Measurements from ENCODE around the gene SLC25A3. TPM values are rescaled to one million over a fixed set of nuclear protein-coding genes. Genes with fewer than 3 reads are reported as not detected.

SLC25A3 gene
- total and polyA plus RNA-seq, 9 of the 15 experiments (the other 6 are each of a cell fraction or from before 2014, with no cell fraction given), result 264 to 766 (median 495) TPM

DNA sequence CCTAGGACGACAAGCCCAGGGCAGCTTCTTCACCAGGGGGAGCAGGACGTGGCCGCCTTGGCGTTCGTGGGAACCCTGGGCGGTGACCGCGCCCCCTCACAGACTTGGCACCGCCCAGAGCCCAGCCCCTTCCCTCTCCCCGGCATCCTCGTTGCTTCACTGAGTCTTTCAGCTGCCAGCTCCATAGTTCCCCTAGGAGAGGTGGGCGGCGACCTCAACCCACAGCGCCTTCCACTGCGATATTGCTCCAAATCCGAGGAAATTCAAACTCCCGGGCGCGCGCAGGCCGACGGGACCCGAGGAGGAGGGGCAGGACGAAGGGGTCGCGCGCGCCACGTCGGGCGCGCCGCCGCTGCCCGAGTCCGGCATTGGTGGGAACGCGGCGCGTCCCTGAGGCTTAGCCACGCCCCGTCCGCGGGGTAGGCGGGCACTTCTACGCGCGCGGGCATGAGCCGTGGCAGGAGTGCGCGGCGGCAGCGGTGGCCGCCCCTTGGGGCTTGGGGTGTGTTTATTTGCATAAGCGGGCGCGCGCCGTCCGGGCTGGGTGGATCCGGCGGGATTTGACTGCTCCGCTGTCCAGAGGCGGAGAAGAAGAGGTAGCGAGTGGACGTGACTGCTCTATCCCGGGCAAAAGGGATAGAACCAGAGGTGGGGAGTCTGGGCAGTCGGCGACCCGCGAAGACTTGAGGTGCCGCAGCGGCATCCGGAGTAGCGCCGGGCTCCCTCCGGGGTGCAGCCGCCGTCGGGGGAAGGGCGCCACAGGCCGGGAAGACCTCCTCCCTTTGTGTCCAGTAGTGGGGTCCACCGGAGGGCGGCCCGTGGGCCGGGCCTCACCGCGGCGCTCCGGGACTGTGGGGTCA lies 51.5 kb downstream of the SLC25A3 start, which contains the start of the genes APAF1 and IKBIP (continued):
- TF ChIP-seq HNRNPK (IDR thresholded peaks at IDR 0.05; ENCODE audit: low read depth, low read length, poor library complexity, severe bottlenecking) (no peak), XRCC4 (IDR thresholded peaks at IDR 0.05; ENCODE audit: extremely low read depth, insufficient read depth, insufficient read length) (no peak), ZNF184 (CRISPR knock-in tag; IDR thresholded peaks at IDR 0.05) (no peak), MTA1 (IDR thresholded peaks at IDR 0.05; ENCODE audit: borderline replicate concordance) (no peak), MECOM (CRISPR knock-in tag; IDR thresholded peaks at IDR 0.05) (no peak), SRF (CRISPR knock-in tag; IDR thresholded peaks at IDR 0.05) (no peak), ZNF212 (CRISPR knock-in tag; IDR thresholded peaks at IDR 0.05) (no peak), ZNF217 (CRISPR knock-in tag; IDR thresholded peaks at IDR 0.05) (no peak), IRF2 (CRISPR knock-in tag; IDR thresholded peaks at IDR 0.05) (no peak), CCAR2 (IDR thresholded peaks at IDR 0.05; ENCODE audit: low read depth, low read length) (no peak), ZNF445 (CRISPR knock-in tag; IDR thresholded peaks at IDR 0.05; ENCODE audit: low read depth) (no peak), ZC3H11A (IDR thresholded peaks at IDR 0.05; ENCODE audit: low read depth, low read length) (no peak)
- TF ChIP-seq, protein P1, sequence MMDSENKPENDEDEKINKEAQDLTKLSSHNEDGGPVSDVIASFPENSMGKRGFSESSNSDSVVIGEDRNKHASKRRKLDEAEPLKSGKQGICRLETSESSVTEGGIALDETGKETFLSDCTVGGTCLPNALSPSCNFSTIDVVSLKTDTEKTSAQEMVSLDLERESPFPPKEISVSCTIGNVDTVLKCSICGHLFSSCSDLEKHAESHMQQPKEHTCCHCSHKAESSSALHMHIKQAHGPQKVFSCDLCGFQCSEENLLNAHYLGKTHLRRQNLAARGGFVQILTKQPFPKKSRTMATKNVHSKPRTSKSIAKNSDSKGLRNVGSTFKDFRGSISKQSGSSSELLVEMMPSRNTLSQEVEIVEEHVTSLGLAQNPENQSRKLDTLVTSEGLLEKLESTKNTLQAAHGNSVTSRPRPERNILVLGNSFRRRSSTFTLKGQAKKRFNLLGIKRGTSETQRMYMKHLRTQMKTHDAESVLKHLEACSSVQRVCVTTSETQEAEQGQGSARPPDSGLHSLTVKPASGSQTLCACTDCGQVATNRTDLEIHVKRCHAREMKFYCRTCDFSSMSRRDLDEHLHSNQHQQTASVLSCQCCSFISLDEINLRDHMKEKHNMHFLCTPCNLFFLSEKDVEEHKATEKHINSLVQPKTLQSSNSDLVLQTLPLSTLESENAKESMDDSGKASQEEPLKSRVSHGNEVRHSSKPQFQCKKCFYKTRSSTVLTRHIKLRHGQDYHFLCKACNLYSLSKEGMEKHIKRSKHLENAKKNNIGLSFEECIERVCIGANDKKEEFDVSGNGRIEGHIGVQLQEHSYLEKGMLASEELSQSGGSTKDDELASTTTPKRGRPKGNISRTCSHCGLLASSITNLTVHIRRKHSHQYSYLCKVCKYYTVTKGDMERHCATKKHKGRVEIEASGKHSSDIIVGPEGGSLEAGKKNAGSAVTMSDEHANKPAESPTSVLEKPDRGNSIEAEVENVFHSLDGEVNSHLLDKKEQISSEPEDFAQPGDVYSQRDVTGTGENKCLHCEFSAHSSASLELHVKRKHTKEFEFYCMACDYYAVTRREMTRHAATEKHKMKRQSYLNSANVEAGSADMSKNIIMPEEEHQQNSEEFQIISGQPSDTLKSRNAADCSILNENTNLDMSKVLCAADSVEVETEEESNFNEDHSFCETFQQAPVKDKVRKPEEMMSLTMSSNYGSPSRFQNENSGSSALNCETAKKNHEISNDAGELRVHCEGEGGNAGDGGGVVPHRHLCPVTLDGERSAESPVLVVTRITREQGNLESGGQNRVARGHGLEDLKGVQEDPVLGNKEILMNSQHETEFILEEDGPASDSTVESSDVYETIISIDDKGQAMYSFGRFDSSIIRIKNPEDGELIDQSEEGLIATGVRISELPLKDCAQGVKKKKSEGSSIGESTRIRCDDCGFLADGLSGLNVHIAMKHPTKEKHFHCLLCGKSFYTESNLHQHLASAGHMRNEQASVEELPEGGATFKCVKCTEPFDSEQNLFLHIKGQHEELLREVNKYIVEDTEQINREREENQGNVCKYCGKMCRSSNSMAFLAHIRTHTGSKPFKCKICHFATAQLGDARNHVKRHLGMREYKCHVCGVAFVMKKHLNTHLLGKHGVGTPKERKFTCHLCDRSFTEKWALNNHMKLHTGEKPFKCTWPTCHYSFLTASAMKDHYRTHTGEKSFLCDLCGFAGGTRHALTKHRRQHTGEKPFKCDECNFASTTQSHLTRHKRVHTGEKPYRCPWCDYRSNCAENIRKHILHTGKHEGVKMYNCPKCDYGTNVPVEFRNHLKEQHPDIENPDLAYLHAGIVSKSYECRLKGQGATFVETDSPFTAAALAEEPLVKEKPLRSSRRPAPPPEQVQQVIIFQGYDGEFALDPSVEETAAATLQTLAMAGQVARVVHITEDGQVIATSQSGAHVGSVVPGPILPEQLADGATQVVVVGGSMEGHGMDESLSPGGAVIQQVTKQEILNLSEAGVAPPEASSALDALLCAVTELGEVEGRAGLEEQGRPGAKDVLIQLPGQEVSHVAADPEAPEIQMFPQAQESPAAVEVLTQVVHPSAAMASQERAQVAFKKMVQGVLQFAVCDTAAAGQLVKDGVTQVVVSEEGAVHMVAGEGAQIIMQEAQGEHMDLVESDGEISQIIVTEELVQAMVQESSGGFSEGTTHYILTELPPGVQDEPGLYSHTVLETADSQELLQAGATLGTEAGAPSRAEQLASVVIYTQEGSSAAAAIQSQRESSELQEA (IDR thresholded peaks at IDR 0.05; ENCODE audit: low read depth), result no peak
- TF ChIP-seq, protein P2, sequence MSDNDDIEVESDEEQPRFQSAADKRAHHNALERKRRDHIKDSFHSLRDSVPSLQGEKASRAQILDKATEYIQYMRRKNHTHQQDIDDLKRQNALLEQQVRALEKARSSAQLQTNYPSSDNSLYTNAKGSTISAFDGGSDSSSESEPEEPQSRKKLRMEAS (CRISPR knock-in tag; IDR thresholded peaks at IDR 0.05), result no peak; the same call in 1 of the 2 replicates
- TF ChIP-seq, protein P3, sequence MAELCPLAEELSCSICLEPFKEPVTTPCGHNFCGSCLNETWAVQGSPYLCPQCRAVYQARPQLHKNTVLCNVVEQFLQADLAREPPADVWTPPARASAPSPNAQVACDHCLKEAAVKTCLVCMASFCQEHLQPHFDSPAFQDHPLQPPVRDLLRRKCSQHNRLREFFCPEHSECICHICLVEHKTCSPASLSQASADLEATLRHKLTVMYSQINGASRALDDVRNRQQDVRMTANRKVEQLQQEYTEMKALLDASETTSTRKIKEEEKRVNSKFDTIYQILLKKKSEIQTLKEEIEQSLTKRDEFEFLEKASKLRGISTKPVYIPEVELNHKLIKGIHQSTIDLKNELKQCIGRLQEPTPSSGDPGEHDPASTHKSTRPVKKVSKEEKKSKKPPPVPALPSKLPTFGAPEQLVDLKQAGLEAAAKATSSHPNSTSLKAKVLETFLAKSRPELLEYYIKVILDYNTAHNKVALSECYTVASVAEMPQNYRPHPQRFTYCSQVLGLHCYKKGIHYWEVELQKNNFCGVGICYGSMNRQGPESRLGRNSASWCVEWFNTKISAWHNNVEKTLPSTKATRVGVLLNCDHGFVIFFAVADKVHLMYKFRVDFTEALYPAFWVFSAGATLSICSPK (IDR thresholded peaks at IDR 0.05; ENCODE audit: borderline replicate concordance), result no peak

Data from K562 (cell line).